ENCODE data around the gene BRD4.

DNA sequence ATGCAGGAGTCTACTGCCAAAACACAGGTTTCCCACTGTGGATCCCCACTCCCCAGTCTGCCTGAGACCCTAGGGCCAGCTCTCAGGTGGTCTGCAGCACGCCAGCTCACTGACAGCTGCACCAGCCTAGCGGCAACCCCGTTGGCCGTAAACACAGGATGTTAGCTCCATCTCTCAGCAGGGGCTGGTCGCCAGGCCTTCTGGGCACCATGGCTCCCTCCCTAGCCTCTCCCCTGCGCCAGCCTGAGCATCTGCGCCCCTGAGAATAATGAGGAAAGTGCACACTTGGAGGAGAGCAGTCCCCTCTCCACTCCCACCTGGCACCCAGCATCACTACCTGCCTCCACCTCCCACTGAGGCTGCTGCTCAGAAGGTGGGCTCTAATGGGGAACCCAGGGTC is 79.3 kb downstream of the BRD4 start:
- TF ChIP-seq CTCF (IDR thresholded peaks at IDR 0.05) (no peak), POLR2A (IDR thresholded peaks at IDR 0.05; ENCODE audit: low read depth) (no peak), EP300 (IDR thresholded peaks at IDR 0.05) (no peak)

Data from esophagus muscularis mucosa (tissue), 4 donors.